Prostate gland (tissue), 2 donors: ENCODE measurements around the gene ERAS.

Experiments
- CTCF ChIP-seq, 4 experiments: fragments of 200-600 bp in 2 of 4; fragments of 450-650 bp in 2 of 4; sonication (generic) in 2 of 4; IDR thresholded peaks; 1 replicate in 3 of 4; 2 replicates in 1 of 4; pipeline ENCODE4 v1.5.1; 2016 to 2019; ENCODE audit warnings: antibody characterized with exemption in 4 of 4, mild to moderate bottlenecking in 2 of 4, moderate library complexity in 2 of 4
- POLR2A ChIP-seq: fragments of 450-650 bp; IDR thresholded peaks from one replicate; pipeline ENCODE4 v1.6.1; 2016; ENCODE audit warnings: antibody characterized with exemption, mild to moderate bottlenecking
- POLR2AphosphoS5 ChIP-seq: sonication (generic); formaldehyde crosslinking; IDR thresholded peaks from one replicate; pipeline ENCODE4 v1.6.1; 2017; ENCODE audit warnings: antibody characterized with exemption

- TF ChIP-seq CTCF (IDR thresholded peaks at IDR 0.05) (no peak), POLR2A (no peak), POLR2AphosphoS5 (no peak)
These were observed 41.1 kb upstream of the ERAS start for GRCh38 chrX:48785186-48785539.
